WERI-Rb-1 (cell line): ENCODE results near the gene LRRC56.

ENCODE experiments used
- DNase-seq: peaks from one replicate; pipeline ENCODE4 v3.0.0-alpha.2; 2020
- H3K27ac ChIP-seq: fragments of 250-450 bp; sonication (Bioruptor Pico); 2 replicates; pipeline ENCODE4 v1.5.1; 2020; ENCODE audit warnings: mild to moderate bottlenecking, moderate library complexity
- H3K27me3 ChIP-seq: fragments of 250-450 bp; sonication (Bioruptor Pico); 2 replicates; pipeline ENCODE4 v1.5.1; 2021; ENCODE audit warnings: mild to moderate bottlenecking, low read depth, moderate library complexity; ENCODE audit not compliant: insufficient read depth, severe bottlenecking
- H3K36me3 ChIP-seq: fragments of 250-450 bp; sonication (Bioruptor Pico); 2 replicates; pipeline ENCODE4 v1.5.1; 2020; ENCODE audit warnings: mild to moderate bottlenecking, moderate library complexity
- H3K4me3 ChIP-seq: 2 replicates; pipeline ENCODE4 v1.5.1; 2011; ENCODE audit warnings: low read depth, mild to moderate bottlenecking, control low read depth, low read length
- H3K9me3 ChIP-seq: fragments of 250-450 bp; sonication (Bioruptor Pico); 2 replicates; pipeline ENCODE4 v1.5.1; 2021; ENCODE audit warnings: mild to moderate bottlenecking, moderate library complexity; ENCODE audit not compliant: severe bottlenecking
- TF ChIP-seq, protein P1 (sequence below): IDR thresholded peaks from 2 replicates; pipeline ENCODE4 v1.5.1; 2011; ENCODE audit warnings: low read depth, mild to moderate bottlenecking, control low read depth, inconsistent platforms, low read length

Gene LRRC56, protein sequence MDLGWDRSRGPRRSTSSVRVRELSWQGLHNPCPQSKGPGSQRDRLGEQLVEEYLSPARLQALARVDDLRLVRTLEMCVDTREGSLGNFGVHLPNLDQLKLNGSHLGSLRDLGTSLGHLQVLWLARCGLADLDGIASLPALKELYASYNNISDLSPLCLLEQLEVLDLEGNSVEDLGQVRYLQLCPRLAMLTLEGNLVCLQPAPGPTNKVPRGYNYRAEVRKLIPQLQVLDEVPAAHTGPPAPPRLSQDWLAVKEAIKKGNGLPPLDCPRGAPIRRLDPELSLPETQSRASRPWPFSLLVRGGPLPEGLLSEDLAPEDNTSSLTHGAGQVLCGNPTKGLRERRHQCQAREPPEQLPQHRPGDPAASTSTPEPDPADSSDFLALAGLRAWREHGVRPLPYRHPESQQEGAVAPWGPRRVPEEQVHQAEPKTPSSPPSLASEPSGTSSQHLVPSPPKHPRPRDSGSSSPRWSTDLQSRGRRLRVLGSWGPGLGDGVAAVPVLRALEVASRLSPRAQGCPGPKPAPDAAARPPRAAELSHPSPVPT

DNA sequence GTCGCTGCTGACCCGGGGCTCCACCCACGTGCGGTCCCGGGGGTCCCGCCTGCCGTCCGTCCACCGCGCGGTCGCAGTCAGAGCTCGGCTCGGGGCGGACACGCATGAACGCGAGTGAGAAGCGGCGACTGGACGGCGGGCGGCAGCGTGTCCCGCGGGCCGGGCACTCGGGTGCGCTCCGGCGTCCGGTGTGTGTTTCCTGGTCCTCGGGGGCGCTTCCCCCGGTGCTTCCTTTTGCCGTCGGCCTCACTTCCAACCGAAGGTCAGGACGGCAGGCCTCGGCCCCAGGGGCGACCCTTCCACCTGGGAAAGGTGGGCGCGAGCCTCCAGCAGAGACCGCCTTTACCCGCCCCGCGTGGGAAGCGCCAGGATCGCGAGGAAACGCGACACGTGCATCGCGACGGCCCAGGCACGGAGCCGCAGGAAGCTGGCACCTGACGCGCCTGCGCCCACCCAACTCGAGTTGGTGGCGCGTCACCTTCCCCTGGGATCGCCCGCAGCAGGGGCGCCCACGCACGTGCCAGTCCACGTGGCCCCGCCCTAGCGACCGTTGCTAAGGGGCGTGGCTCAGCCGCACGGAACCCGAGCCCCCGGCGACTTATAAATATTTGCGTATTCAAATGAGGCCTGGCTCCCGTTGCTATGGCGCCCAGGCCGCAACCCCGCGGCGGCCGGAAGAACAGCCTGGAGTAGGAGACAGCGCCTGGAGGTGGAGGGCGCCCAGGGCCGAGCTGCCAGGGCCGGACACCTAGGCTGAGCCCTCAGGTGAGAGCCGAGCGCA lies at the start of gene LRRC56:
TSS of gene LRRC56 (plus strand) at position 687 of the 781 bp plus-strand sequence. CDS start 3,158 bp downstream, outside the sequence.
- Histone ChIP-seq H3K27ac (no peak within 1 kb of the TSS; the same call in 1 of the 2 replicates), H3K36me3 (peaks cover 23% of the 10 kb centered on the region), H3K27me3 (no peaks in the 10 kb centered on the region), H3K4me3 (no peak within 1 kb of the TSS), H3K9me3 (peaks cover 2% of the 10 kb centered on the region)
- DNase-seq, result peak; percentile 8
- TF ChIP-seq, protein P1, sequence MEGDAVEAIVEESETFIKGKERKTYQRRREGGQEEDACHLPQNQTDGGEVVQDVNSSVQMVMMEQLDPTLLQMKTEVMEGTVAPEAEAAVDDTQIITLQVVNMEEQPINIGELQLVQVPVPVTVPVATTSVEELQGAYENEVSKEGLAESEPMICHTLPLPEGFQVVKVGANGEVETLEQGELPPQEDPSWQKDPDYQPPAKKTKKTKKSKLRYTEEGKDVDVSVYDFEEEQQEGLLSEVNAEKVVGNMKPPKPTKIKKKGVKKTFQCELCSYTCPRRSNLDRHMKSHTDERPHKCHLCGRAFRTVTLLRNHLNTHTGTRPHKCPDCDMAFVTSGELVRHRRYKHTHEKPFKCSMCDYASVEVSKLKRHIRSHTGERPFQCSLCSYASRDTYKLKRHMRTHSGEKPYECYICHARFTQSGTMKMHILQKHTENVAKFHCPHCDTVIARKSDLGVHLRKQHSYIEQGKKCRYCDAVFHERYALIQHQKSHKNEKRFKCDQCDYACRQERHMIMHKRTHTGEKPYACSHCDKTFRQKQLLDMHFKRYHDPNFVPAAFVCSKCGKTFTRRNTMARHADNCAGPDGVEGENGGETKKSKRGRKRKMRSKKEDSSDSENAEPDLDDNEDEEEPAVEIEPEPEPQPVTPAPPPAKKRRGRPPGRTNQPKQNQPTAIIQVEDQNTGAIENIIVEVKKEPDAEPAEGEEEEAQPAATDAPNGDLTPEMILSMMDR, result no peak

DNA sequence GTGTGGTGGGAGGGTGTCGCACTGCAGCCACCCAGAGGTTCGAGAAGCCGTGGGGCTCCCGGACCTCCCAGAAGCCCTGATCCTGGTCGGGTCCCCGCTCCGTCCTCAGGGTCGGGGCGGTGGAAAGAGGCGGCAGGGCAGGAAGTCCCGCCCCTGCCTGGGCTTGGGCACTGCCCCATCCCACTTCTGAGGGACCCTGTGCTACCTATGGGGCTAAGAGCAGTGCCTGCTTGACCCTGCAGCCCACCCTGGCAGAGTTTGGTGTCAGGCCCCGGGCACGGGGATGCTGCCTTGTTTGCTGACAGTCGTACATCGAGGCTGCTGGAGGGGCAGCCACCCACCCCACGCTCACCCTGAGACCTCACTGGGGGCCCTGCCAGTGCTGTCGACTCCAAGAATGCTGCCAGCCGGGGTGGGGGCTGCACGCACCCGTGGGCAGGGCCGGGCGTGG lies 49.7 kb upstream of the LRRC56 start:
- H3K9me3 ChIP-seq, result no peaks in the 10 kb centered on the region
- no peaks in the 10 kb centered on the region for H3K27me3 ChIP-seq
- DNase-seq, result no peak
- peaks cover 16% of the 10 kb centered on the region for H3K36me3 ChIP-seq
- no peak overlapping the region for H3K4me3 ChIP-seq
- TF ChIP-seq, protein P1, result no peak
- no peak overlapping the region for H3K27ac ChIP-seq

DNA sequence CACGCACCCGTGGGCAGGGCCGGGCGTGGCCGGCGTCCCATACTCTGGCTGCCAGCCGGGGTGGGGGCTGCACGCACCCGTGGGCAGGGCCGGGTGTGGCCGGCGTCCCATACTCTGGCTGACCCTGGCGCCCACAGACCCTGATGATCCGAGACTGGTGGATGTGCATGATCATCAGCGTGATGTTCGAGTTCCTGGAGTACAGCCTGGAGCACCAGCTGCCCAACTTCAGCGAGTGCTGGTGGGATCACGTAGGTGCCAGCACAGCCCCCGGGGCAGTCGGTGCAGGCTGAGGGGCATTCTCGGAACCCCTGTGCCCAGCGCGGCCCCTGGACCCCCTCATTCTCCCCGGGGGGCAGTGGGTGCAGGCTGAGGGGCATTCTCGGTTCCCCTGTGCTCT lies 49.3 kb upstream of the LRRC56 start:
- TF ChIP-seq, protein P1, result no peak
- H3K4me3 ChIP-seq, result no peak overlapping the region
- H3K9me3 ChIP-seq, result no peaks in the 10 kb centered on the region
- H3K27ac ChIP-seq, result no peak overlapping the region
- no peaks in the 10 kb centered on the region for H3K27me3 ChIP-seq
- H3K36me3 ChIP-seq, result peaks cover 18% of the 10 kb centered on the region
- DNase-seq, result no peak

DNA sequence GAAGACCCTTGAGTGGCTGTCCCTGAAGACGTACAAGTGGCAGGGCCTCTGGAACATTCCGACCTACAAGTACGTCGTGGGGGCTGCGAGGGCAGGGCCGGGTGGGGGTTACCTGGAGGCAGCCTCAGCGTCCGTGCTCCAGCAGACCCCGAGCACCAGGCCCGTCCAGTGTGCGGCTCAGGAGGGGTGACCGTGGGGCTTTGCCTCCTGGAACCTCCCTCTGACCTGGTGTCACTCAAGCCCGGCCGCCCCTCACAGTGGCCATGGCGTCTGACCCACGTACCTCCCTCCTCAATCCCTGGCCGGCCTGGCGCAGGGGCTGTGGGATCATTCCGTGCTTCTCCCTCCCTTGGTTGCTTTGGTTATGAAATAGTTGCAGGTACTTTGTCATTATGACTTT lies 48.7 kb upstream of the LRRC56 start:
- no peak for DNase-seq
- Histone ChIP-seq H3K36me3 (peaks cover 24% of the 10 kb centered on the region), H3K4me3 (no peak overlapping the region), H3K27ac (no peak overlapping the region), H3K27me3 (no peaks in the 10 kb centered on the region), H3K9me3 (no peaks in the 10 kb centered on the region)
- TF ChIP-seq, protein P1, result no peak

DNA sequence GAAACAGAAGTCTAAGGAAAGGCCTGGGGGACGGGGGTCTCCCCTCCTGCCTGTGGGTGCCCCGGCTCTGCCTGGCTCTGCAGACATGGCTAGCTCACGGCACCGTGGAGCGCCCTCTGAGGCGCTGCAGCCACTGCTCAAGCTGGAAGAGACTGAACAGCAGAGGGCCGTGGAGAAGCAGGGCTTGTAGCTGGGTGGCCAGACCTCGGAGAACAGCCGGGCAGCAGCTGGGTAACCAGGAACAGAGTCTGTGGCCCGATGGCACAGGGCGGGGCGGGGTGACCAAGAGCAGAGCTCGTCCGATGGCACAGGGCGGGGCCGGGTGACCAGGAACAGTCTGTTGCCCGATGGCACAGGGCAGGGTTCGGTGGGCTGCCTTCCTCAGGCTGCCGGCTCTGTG lies 48.3 kb upstream of the LRRC56 start:
- peaks cover 27% of the 10 kb centered on the region for H3K36me3 ChIP-seq
- H3K4me3 ChIP-seq, result no peak overlapping the region
- H3K9me3 ChIP-seq, result no peaks in the 10 kb centered on the region
- H3K27me3 ChIP-seq, result no peaks in the 10 kb centered on the region
- no peak for DNase-seq
- no peak overlapping the region for H3K27ac ChIP-seq
- TF ChIP-seq, protein P1, result no peak
